HS-5 (cell line): ENCODE measurements around the gene CPXM2.

Source experiments
- DNase-seq: peaks from one replicate; pipeline ENCODE4 v3.0.0-alpha.2; 2012; ENCODE audit warnings: low read depth

CPXM2 gene

DNA sequence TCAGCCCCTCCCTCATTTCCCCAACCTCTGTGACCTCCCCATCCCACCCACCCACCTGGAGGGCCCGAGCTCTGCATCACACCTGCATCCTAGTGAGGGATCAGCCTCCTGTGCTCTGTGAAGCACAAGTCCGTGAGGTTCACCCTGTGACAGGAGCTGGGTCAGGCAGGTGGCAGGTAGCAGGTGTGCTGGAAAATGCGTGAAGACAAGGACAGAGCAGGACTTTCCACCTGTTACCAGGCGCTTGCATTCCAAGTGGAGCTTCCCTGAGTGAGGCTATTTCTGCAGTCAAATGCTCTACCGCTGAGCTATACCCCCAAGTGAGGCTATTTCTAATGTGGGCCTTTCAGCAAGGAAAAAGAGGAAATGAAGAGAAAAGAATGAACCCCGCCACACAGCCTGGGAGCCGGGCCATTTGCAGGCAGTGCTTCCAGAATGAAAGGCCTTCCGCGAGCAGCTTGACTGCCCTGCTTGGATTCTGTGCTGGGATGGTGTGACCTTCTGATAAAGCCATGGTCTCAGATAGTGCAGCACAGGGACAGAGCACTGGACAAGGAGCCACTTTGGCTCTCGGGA is 13.3 kb upstream of the CPXM2 start:
- no peak for DNase-seq

DNA sequence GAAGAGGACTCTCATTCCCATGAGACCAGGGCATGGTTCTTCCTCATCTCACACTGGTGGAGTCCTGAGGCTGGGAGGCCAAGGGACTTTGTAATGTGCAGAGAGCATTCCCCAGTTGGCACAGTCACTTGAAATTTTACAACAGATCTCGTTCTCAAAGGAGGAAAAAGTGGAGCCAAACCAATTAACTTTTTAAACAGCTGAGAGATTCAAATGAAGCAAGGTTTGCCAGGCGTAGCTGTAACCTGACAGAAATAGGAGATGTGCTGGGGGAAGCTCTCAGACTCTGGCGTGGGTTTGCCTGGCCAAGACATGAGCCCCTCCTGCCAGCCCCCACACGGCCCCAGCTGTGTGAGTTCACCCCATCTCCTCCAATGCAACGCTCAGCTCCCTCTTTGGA is 12.0 kb upstream of the CPXM2 start:
- DNase-seq: no peak

DNA sequence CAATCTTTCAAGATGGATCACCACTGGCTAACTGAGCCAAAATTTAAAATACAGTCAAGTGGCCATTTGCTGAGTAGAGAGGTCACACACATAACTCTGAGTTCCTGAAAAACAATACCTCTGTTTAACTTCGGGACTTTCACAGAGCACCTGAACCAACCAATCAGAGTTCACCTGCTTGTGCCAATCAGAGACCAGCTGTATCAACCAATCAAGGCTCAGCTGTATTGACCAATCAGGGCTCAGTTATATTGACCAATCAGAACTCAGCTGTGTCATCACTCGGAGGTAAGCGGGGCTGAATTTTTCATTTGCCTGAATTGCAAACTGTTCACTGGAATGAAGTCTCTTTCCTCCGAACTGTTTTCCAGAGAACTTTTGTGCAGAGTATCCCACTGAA is 10.0 kb upstream of the CPXM2 start:
- DNase-seq: no peak

DNA sequence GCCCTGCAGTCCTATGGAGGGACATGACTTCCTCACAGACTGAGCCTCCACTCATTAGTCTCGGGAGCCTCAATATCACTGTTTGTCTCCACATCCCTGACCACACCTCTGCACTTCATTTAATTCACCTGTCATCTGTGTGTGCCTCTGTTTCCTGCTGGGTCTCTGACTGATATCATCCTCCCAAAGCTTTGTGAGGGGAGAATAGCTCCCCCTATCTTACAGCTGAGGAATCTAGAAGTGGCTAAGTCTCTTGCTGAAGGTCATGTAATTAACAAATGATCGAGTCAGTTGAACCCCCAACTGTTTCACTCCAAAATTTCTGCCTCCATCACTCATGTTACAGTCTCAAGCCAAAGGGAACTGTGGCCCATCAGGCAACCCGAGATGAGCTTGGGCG is 5.5 kb upstream of the CPXM2 start:
- no peak for DNase-seq

DNA sequence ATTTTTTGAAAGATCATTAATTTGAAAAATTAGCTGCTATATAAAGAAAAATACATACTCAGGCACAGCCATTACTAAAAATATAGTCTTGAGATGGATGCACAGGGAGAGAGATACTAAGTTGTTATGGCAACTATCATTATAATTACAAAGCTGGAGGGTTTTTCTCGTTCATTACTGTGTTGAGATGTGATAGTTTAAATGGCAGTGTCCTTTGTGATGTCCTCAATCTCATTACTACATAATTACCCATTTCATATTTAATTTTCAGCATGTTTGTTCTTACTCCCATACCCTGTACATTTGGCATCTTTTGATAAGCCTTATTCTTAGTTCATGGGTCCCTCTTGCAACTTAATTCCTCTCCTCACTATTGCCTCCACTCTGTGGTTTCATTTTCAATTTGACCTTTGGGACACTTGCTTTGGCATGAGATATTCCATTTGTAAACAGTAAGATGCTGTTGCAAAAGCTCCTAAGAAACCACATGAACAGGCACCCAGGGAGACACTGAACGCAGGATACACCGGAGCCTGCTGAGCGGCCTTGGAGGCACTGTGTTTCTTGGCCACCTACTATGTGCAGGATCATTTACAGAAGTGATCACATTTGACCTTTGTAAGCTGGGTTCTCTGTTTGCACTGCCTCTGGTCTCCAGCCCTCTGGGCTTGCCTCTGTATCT is 4.8 kb upstream of the CPXM2 start:
- no peak for DNase-seq

DNA sequence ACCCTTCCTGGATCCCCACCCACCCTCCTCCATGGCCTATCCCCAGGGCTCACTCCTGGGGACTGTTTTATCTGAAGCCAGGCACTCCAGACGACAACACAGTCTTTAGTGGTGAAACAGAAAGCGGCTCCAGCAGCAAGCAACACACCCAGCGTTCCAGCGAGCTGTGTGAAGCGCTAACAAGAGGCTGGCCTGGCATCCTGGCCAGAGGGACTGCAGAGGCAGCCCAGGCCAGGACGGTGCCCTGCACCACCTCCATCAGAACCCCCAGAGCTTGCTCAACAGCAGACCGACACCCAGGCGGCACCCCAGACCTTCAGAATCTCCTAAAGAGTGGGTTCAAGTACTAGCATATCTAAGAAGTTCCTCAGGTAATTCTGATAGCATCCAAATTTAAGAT is 2.0 kb upstream of the CPXM2 start:
- DNase-seq: no peak

DNA sequence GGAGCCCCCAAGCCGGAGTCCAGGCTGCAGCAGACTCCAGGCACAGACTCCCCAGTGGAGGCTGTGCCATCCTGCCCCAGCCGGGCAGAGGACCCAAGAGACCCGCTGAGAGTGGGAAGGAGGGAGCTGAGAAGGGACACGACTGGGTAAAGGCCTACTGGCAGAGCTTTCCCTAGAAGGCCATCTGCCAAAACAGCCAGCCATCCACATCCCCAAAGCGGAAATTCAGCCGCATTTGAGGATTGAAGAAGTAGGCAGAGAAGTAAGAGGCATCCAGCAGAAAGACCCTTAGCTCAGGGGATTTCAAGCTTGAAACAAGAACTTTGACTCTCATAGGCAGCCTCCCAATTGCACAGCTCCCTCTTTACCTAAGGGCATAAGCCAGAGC is 857 bp downstream of the CPXM2 start:
- no peak for DNase-seq

DNA sequence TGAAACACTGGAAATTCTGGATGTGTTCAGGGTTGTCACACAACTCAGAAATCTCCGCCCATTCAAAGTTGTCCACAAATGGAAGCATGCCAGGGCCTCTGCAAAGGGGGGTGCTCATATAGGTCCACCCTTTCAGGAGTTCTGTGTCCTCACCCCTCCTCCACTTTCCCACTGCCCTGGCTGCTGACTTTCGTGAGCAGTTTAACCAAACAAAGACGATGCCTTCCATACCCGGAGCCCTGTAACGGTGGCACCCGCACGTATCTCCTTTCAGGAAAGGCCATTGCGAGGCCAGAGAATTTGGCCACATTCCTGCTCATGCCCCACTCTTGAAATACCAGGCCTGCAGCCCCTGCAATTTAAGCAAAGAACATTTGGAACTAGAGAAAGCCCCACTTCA is 1.4 kb downstream of the CPXM2 start:
- no peak for DNase-seq

DNA sequence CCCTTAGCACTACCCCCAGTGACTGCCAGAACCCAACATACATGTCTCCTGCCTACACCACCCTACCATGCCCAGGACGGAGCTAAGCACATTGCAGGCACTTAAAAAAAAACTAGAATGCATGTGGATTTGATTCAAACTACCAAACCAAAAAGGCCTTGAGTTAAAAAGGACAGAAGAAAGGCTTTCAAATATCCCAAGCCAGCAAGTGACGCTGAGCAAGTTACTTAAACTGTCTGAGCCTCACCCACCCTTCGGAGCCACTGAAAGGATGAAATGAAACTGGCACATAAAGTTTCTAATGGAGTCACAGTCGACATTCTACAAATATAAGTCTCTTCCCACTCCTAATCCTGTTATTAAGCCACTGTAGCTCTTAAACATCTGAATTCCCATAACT is 1.8 kb downstream of the CPXM2 start:
- DNase-seq: no peak

DNA sequence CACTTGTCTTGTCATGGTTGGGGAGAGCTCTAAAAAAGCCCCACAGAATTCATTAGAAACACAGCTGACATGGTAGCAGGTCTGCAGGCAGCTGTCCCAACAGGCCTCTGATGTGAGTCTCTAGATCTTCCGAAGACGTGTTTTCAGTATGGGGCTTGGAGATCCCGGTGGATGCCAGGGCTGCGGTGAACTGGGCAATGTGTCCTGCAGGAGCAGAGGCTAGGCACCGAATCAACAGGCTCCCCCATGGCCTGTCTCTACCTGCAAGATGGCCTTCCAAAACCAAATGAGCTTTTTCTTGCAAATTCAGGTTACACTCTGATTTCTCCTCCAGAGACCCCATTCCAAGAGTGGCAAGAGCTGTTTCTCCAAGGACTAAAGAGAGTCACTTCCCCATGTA is 2.9 kb downstream of the CPXM2 start:
- DNase-seq: no peak

DNA sequence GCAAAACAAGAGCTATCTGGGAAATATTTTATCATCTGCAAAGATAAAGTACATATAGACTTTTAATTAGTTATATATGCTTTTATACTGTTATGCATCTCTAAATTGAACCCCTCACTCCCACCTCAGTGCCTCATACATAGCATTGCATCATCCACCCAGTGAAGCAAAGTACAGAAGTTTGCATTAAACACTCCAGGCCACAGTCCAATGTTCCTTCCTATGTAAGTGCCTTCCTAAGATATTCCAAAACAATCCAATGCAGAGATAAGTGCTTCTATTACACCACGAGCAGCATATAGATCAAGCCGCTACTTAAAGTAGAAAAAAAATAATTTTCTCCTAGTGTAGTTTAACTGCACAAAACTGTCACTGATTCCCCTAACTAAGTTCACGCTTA is 3.4 kb downstream of the CPXM2 start:
- no peak for DNase-seq

DNA sequence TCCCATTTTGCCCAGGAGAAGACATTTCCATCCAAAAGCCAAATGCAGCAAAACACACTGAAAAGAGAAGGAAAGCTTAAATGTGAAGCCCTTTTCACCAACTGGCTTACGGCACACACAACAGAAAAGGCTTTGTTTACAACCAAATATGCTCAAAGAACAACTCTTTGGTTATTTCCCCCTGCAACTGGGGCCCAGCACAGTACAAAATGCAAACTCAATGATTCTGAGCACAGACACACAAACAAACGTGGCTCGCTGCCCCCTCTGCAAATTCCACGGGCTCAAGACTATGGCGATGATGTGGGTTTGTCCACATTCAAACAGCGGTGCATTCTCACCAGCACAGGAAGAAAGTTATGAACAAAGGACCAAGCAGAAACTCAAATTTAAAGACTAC is 5.3 kb downstream of the CPXM2 start:
- DNase-seq: no peak

DNA sequence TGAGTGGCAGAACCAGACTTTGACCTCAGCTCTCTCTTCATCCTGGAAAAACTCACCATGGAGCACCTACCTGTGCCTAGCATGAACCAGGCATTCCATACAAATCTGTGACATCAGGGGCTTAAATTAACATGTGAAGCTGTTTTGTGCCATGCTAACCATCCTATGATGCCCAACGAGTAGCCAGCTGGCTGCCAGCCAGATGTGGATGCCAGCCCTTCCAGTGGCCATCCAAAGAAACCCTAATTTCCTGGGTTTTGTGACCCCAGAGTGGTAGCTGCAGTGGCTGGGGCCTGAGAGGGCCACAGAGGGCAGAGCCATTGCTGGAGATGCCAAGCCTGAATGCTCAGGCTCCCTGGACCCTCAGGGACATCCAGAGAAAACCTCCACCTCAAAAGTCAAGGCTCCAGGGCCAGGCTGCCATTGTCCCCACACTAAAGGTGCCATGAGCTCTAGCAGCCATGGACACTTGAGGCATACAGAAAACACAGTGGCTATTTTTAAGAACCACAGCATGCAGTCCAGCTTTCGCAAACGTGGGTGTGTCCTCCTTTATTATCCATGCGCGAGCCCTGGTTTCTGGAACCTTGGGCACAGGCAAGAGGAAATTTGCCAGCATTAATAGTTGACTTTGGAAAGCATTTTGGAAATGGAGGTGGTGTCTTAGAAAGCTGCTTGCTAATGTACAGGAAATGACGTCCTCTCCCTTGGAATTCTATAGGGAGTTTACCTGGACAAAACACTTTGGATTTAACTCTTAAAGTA is 6.0 kb downstream of the CPXM2 start:
- DNase-seq: no peak

DNA sequence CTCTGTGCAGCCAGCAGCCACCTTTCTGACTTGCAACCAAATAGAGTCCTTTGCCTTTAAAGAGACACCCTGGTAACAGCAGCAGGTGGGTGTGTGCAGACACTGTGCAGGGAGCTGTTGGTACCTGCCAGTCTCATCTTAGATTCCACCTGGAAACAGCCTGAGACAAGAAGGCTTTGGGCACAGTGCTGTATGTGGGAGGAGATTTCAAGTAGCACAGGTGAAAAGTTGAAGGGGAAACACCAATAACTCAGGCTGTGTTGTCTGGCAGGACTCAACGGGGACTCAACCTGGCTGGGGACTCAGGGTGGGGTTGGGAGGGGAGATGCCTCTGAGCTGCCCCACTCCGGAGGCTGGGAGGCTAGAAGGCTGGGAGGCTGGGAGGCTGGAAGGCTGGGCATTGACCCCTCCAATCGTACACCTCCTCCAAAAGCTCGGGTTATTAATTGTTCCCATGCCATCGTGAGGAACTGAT is 6.7 kb downstream of the CPXM2 start:
- no peak for DNase-seq

DNA sequence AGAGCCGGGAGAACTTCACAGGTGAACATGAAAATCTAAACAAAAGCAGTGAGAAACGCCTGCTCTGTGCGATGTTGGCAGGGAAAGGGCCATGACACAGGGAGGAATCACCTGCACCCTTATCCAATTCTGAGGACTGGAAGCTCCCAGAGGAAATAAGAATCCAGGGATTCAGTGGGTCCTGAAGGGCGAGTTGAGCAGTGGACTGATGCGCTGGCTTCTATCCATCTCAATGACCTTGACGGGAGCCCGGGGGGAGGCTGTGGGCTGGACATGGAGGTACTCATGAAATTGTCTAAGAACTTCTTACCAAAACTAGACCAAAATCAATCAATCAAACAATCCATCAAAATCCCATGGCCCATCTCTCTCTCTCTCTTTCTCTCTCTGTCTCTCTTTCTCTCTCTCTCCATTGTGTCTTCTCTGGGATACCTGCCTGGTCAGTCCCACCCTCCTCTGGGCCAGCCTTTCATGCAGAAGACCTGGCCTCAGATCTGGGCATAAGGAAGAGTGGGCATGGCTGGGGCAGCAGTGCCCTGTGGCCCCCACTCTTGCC is 7.2 kb downstream of the CPXM2 start:
- DNase-seq: no peak

DNA sequence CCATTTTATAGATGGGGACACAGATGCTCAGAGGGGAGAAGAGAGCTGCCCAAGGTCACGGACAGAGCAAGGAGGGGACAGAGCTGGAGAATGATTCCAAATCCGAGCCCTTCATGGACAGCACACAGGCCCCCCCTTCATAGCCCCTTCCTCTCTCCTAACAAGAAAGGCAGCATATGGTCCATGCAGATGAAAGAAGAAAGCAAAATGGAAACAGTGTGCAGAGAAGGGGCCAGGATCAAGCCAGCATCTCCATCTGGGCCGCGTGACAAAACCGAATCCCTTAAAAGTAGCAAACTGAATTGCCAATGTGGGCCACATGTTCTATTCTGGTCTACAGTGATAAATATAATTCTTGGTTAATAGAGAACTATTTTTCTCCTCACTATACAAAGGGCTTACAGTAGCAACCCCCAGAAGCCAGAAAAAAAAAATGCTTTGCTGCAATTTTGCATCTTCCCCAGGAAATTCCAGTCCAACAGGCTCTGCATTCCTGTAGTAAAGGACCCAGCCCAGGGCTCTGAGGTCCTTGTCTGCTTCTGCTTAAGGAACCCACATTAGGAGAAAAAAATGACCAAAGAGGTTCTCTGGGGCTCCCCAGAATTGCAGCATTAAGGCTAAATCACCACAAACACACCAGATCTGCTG is 7.8 kb downstream of the CPXM2 start:
- no peak for DNase-seq

DNA sequence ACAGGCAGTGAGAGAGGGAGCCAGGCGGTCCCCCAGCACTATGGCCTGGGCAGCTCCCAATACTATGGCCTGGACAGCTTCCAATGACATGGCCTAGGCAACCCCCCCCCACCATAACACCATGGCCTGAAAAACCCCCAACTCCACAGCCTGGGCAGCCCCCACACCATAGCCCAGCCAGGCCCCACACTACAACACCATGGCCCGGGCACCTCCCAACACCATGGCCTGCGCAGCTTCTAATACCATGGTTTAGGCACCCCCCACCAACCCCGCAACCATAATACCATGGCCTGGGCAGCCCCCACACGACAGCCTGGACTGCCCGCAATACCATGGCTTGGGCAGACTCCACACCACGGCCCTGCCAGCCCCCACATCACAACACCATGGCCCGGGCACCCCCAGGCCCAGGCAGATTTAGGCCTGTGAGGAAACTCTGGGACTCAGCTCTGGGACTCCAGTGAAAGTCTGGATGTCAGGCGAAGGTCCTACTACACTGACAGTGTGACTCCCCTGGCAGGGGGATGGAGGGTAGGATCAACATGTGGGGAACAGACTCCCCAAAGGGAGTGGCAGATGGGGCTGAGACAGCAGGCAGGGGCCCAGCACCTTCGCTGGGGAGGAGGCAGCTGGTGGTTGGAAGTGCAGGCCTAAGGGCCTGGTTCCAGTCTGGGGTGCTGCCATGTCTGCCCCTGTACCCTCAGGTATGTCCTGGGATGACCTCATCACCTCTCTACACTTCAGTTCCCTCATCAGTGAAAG is 8.7 kb downstream of the CPXM2 start:
- DNase-seq: no peak

DNA sequence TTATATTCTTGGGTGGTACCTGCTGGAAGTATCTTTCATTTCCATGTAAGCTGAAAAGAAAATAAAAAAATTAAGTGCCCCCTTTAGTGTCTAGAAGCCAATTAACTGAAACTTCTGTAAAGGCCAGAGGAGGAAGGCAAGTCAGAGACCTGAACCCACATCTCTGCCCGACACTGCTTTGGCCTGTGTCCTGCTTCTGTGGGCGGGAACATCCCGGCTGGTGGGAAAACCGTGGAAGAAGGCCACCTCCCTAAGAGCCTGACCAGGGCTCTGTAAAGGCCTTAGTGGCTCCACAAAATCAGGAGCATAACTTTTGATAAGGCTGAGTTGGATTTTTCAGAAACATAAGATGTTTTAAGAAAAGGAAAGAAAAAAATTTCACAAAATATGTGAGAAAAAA is 9.4 kb downstream of the CPXM2 start:
- DNase-seq: no peak

DNA sequence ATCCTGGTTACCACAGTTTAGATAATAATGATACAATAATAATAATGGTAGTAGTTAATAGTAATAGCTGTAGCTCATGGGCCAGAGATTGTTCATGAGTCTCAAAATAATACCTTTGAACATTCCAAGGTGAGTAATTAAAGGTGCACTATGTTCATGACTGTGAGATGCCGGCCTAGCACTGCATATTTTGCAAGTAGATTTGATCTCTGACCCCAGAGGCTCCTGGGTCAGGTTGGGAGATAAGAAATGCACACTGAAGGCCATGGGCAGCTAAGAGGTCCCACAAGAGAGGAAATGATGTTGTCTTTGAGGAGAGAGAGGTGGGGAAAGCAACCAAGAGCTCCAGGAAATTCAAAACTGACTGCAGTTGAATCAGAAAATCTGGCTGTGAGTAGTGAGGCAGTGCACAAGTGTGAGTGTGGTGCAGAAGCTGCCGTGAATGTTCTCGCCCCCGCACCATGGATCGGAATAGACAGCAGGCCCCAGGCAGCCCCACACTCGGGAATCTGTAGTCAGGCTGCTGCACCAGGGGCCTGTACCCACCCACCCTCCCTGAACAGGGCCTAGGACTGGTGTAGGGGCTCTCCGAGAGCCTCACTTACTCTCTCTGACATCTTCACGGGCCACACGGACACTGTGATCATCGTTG is 11.9 kb downstream of the CPXM2 start:
- no peak for DNase-seq

DNA sequence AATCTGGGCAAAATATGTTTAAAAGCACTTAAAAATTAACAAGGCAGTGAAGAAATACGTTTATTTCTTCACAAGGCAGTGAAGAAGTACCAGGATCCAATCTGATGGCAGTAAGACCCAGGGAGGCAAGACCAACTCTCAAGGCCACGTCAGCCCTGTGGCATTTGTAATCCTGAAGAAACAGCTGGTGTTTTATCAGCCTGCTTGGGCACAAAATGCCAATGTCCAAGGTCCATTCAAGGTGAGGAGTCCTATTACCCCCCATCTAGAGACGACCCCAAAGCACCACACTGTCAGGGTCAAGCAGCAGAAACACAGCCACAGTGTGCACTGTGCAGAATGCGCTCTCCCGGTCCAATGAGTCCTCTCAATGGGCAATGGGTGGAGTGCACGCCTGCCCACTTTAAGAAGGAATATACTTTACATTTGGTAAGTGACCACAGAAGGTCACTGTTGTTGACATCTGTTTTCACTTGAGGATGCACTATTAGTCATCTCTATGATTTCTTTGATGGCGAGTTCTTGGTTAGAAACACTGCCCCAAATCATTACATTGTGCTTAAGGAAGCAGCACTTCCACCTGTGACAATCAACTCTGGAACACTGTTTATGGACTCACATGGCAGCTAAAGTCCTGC is 12.8 kb downstream of the CPXM2 start:
- DNase-seq: peak; percentile 75

DNA sequence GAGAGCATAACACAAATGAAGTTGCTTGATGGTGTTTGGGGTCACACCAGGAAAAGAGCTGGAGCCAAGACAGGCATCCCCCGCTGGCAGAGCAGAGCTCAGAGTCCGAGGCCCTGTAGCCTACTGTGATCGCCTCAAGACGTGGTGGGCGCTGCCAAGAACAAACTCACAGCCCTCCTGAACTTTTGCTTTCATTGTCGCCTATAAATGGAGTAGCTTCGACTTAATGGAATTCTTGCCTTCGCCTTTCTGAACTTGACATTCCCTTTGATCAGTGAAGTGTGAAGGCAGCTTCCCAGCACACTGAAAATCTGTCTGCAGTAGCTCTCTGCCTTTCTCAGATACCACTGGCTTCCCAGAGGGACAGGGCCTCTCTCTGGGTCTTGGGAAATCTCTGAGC is 21.3 kb downstream of the CPXM2 start:
- DNase-seq: no peak
